Measurements from ENCODE around the gene NDUFV2.

The NDUFV2 gene

DNA sequence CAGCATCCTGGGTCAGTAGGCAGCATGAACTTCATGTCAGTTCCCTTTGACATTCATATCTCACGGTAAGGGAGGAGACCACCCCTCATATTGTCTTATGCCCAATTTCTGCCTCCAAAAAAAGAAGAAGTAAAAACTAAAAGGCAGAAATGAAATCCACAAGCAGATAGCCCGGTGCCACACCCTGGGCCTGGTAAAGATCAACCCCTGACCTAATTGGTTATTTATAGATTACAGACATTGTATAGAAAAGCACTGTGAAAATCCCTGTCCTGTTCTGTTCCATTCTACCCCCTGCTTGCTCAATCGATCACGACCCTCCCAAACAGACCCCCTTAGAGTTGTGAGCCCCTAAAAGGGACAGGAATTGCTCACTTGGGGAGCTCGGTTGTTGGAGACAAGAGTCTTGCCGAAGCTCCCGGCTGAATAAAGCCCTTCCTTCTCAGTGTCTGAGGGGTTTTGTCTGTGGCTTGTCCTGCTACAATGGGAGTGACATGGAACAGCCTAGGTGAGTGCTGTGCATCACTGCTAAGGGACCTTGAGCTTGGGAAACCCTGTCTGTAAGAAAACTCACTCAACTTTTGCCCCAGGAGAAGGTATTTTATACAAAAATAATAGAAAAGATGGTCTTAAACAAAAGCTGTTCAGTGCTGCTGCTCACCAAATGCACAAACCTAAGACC lies 11.1 kb downstream of the NDUFV2 start:
- no peak overlapping the region for H3K4ac ChIP-seq (ENCODE audit: low read length)
- no peak overlapping the region for H4K91ac ChIP-seq (ENCODE audit: low read depth, low read length, poor library complexity)
- no peak overlapping the region for H3K14ac ChIP-seq (ENCODE audit: low read length)
- no peak overlapping the region for H3K4me2 ChIP-seq (ENCODE audit: insufficient read depth, low read length, poor library complexity, severe bottlenecking)
- H2BK15ac ChIP-seq (ENCODE audit: low read length): no peak overlapping the region
- no peak overlapping the region for H2BK12ac ChIP-seq (ENCODE audit: low read length)
- WGBS, 2 donors (ENCODE audit: extremely low coverage in 2 of 2, insufficient read length in 2 of 2, insufficient replicate concordance in 1 of 2): no CpG with 5 or more reads among the region's 7 CpGs
- no peaks in the 10 kb centered on the region for H3K79me1 ChIP-seq (ENCODE audit: low read depth, low read length)
- H3K9ac ChIP-seq (ENCODE audit: low read depth, low read length, poor library complexity): no peak overlapping the region
- peaks cover 0 to 91% of the 10 kb centered on the region in 2 donors for H3K36me3 ChIP-seq (replicated peaks in 1 of 2; ENCODE audit: control insufficient read depth in 2 of 2, insufficient read depth in 2 of 2, low read length in 2 of 2)
- H3K9me3 ChIP-seq (replicated peaks in 1 of 2; ENCODE audit: control insufficient read depth in 2 of 2, insufficient read depth in 1 of 2, low read depth in 1 of 2, low read length in 2 of 2): peaks cover 0 to 5% of the 10 kb centered on the region in 2 donors
- H2AFZ ChIP-seq (ENCODE audit: low read length): no peak overlapping the region
- H4K8ac ChIP-seq (ENCODE audit: low read depth, low read length): no peak overlapping the region
- no peak for DNase-seq (ENCODE audit: low spot score)
- no peak overlapping the region for H3K18ac ChIP-seq (ENCODE audit: low read length)
- no peak overlapping the region for H2BK120ac ChIP-seq (ENCODE audit: low read depth, low read length)
- H3K23ac ChIP-seq (ENCODE audit: low read depth, low read length, poor library complexity): no peak overlapping the region
- H3K4me3 ChIP-seq (ENCODE audit: low read length in 2 of 2): no peak overlapping the region
- no peaks in the 10 kb centered on the region for H3K27me3 ChIP-seq (ENCODE audit: control insufficient read depth in 3 of 3, insufficient read depth in 3 of 3, low read depth in 1 of 3, low read length in 3 of 3)
- H3K27ac ChIP-seq (replicated peaks; ENCODE audit: low read length): no peak overlapping the region
- peaks cover 0 to 3% of the 10 kb centered on the region in 2 donors for H3K4me1 ChIP-seq (ENCODE audit: control insufficient read depth in 2 of 2, insufficient read depth in 1 of 2, low read depth in 1 of 2, low read length in 2 of 2)
- no peak overlapping the region for H2AK5ac ChIP-seq (ENCODE audit: low read depth, low read length)
- no peak overlapping the region for H2BK5ac ChIP-seq (ENCODE audit: low read length)

DNA sequence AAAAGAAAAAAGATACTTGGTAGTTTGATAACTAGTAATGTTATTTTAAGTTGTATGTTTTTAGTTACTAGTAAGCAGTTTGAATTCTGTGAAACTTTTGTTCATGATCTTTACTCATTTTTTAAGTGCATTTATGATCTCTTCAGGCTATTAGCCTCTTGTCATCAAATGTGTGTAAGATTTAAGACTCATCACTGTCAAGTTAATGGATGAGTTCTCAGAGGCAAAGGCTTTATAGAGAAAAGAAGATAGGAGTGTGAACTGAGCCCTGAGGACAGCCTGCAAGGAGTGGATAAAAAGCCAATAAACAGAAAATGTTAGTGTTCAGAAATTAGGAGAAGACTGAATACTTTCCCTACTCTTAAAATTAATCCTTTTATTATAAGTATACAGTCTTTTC lies 13.5 kb downstream of the NDUFV2 start:
- Histone ChIP-seq H3K27me3 (ENCODE audit: control insufficient read depth in 3 of 3, insufficient read depth in 3 of 3, low read depth in 1 of 3, low read length in 3 of 3) (no peaks in the 10 kb centered on the region), H3K27ac (replicated peaks; ENCODE audit: low read length) (no peak overlapping the region), H2BK120ac (ENCODE audit: low read depth, low read length) (no peak overlapping the region), H3K9ac (ENCODE audit: low read depth, low read length, poor library complexity) (no peak overlapping the region), H3K79me1 (ENCODE audit: low read depth, low read length) (no peaks in the 10 kb centered on the region), H2BK15ac (ENCODE audit: low read length) (no peak overlapping the region), H4K91ac (ENCODE audit: low read depth, low read length, poor library complexity) (no peak overlapping the region), H2BK12ac (ENCODE audit: low read length) (no peak overlapping the region), H2BK5ac (ENCODE audit: low read length) (no peak overlapping the region), H3K18ac (ENCODE audit: low read length) (no peak overlapping the region), H4K8ac (ENCODE audit: low read depth, low read length) (no peak overlapping the region), H3K9me3 (replicated peaks in 1 of 2; ENCODE audit: control insufficient read depth in 2 of 2, insufficient read depth in 1 of 2, low read depth in 1 of 2, low read length in 2 of 2) (peaks cover 0 to 5% of the 10 kb centered on the region in 2 donors), H3K23ac (ENCODE audit: low read depth, low read length, poor library complexity) (no peak overlapping the region), H2AK5ac (ENCODE audit: low read depth, low read length) (no peak overlapping the region), H2AFZ (ENCODE audit: low read length) (no peak overlapping the region), H3K4ac (ENCODE audit: low read length) (no peak overlapping the region), H3K14ac (ENCODE audit: low read length) (no peak overlapping the region), H3K4me2 (ENCODE audit: insufficient read depth, low read length, poor library complexity, severe bottlenecking) (no peak overlapping the region), H3K4me1 (ENCODE audit: control insufficient read depth in 2 of 2, insufficient read depth in 1 of 2, low read depth in 1 of 2, low read length in 2 of 2) (no peaks in the 10 kb centered on the region), H3K4me3 (ENCODE audit: low read length in 2 of 2) (no peak overlapping the region), H3K36me3 (replicated peaks in 1 of 2; ENCODE audit: control insufficient read depth in 2 of 2, insufficient read depth in 2 of 2, low read length in 2 of 2) (peaks cover 0 to 95% of the 10 kb centered on the region in 2 donors)
- no peak for DNase-seq (ENCODE audit: low spot score)

DNA sequence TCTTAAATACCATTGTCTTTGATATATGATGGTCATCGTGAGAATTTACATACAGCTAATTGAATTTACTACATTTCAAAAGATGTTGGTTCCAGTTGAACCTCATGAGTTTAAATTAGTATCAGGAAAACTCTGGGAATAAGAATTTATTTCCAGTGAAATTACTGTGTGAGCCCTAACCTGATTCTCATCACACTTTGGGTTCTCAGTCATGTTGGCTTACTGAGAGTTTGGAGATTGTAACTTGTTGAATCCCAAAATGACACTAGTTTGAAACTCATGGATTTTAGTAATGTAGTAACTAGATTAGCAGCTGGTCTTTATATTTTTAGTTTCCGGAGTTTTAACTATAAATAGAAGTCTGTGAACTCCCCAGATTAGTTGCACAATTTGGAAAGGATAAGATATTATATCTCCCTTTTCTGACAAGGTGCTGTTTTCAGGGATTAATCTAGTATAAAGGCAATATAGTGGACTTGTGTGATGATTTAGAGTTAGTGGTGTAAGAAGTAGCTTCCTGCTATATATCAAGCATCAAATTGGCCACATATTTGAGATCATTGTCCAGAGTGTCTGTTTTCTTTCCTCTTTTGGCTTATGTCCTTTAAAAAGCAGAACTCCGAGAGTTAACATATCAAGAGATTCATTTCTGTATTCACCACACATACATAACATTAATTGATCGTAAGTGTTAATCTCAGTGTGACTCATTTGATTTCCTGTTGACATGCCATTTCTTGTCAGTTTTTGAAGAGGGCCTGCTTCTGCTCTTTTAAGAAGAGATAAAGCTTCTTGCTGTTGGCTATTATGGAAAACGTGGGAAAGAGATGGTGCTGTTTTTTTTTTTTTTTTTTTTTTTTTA lies 15.7 kb downstream of the NDUFV2 start:
- DNase-seq (ENCODE audit: low spot score): no peak
- Histone ChIP-seq H3K4me2 (ENCODE audit: insufficient read depth, low read length, poor library complexity, severe bottlenecking) (no peak overlapping the region), H3K4ac (ENCODE audit: low read length) (no peak overlapping the region), H3K14ac (ENCODE audit: low read length) (no peak overlapping the region), H4K8ac (ENCODE audit: low read depth, low read length) (no peak overlapping the region), H3K9me3 (replicated peaks in 1 of 2; ENCODE audit: control insufficient read depth in 2 of 2, insufficient read depth in 1 of 2, low read depth in 1 of 2, low read length in 2 of 2) (no peaks in the 10 kb centered on the region), H2BK15ac (ENCODE audit: low read length) (no peak overlapping the region), H3K36me3 (replicated peaks in 1 of 2; ENCODE audit: control insufficient read depth in 2 of 2, insufficient read depth in 2 of 2, low read length in 2 of 2) (peaks cover 2 to 96% of the 10 kb centered on the region in 2 donors), H3K18ac (ENCODE audit: low read length) (no peak overlapping the region), H3K4me1 (ENCODE audit: control insufficient read depth in 2 of 2, insufficient read depth in 1 of 2, low read depth in 1 of 2, low read length in 2 of 2) (no peaks in the 10 kb centered on the region), H3K79me1 (ENCODE audit: low read depth, low read length) (no peaks in the 10 kb centered on the region), H3K9ac (ENCODE audit: low read depth, low read length, poor library complexity) (no peak overlapping the region), H2BK12ac (ENCODE audit: low read length) (no peak overlapping the region), H2BK5ac (ENCODE audit: low read length) (no peak overlapping the region), H4K91ac (ENCODE audit: low read depth, low read length, poor library complexity) (no peak overlapping the region), H2AK5ac (ENCODE audit: low read depth, low read length) (no peak overlapping the region), H3K23ac (ENCODE audit: low read depth, low read length, poor library complexity) (no peak overlapping the region), H3K27me3 (ENCODE audit: control insufficient read depth in 3 of 3, insufficient read depth in 3 of 3, low read depth in 1 of 3, low read length in 3 of 3) (no peaks in the 10 kb centered on the region), H3K27ac (replicated peaks; ENCODE audit: low read length) (no peak overlapping the region), H2BK120ac (ENCODE audit: low read depth, low read length) (no peak overlapping the region), H3K4me3 (ENCODE audit: low read length in 2 of 2) (no peak overlapping the region), H2AFZ (ENCODE audit: low read length) (no peak overlapping the region)
- no CpG with 5 or more reads among the region's 5 CpGs for WGBS, 2 donors (ENCODE audit: extremely low coverage in 2 of 2, insufficient read length in 2 of 2, insufficient replicate concordance in 1 of 2)

DNA sequence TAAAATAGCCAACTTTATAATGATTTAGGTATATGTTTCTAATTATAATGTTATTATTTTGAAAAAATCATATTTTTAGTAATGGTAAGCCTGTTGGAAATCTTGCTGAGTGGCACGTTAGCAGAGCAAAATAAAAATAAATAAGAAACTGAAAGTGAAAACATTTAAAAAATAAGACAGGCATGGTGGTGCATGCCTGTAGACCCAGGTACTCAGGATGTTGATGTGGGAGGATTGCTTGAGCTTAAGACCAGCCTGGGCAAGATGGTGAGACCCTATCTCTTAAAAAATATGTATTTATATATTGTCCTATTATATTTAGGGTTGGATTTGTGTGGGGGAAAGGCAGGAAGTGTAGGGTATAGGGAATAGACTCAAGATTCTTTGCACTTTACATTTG lies 18.3 kb downstream of the NDUFV2 start:
- Histone ChIP-seq H3K23ac (ENCODE audit: low read depth, low read length, poor library complexity) (no peak overlapping the region), H3K18ac (ENCODE audit: low read length) (no peak overlapping the region), H2BK120ac (ENCODE audit: low read depth, low read length) (no peak overlapping the region), H3K27me3 (ENCODE audit: control insufficient read depth in 3 of 3, insufficient read depth in 3 of 3, low read depth in 1 of 3, low read length in 3 of 3) (no peaks in the 10 kb centered on the region), H3K14ac (ENCODE audit: low read length) (no peak overlapping the region), H4K91ac (ENCODE audit: low read depth, low read length, poor library complexity) (no peak overlapping the region), H2AFZ (ENCODE audit: low read length) (no peak overlapping the region), H3K4me3 (ENCODE audit: low read length in 2 of 2) (no peak overlapping the region), H3K9me3 (replicated peaks in 1 of 2; ENCODE audit: control insufficient read depth in 2 of 2, insufficient read depth in 1 of 2, low read depth in 1 of 2, low read length in 2 of 2) (no peaks in the 10 kb centered on the region), H3K27ac (replicated peaks; ENCODE audit: low read length) (no peak overlapping the region), H3K79me1 (ENCODE audit: low read depth, low read length) (peaks cover 2% of the 10 kb centered on the region), H3K36me3 (replicated peaks in 1 of 2; ENCODE audit: control insufficient read depth in 2 of 2, insufficient read depth in 2 of 2, low read length in 2 of 2) (peaks cover 8 to 98% of the 10 kb centered on the region in 2 donors), H3K9ac (ENCODE audit: low read depth, low read length, poor library complexity) (no peak overlapping the region), H3K4me2 (ENCODE audit: insufficient read depth, low read length, poor library complexity, severe bottlenecking) (no peak overlapping the region), H2BK12ac (ENCODE audit: low read length) (no peak overlapping the region), H3K4ac (ENCODE audit: low read length) (no peak overlapping the region), H4K8ac (ENCODE audit: low read depth, low read length) (no peak overlapping the region), H2BK15ac (ENCODE audit: low read length) (no peak overlapping the region), H2AK5ac (ENCODE audit: low read depth, low read length) (no peak overlapping the region), H2BK5ac (ENCODE audit: low read length) (no peak overlapping the region), H3K4me1 (ENCODE audit: control insufficient read depth in 2 of 2, insufficient read depth in 1 of 2, low read depth in 1 of 2, low read length in 2 of 2) (no peaks in the 10 kb centered on the region)
- WGBS, 2 donors (ENCODE audit: extremely low coverage in 2 of 2, insufficient read length in 2 of 2, insufficient replicate concordance in 1 of 2): no CpG with 5 or more reads among the region's 1 CpG
- DNase-seq (ENCODE audit: low spot score): no peak

Measured in neuronal stem cell (in vitro differentiated cells).